Endothelial cell of umbilical vein (primary cell): ENCODE measurements around the gene NPAT. TPM values are rescaled to one million over a fixed set of nuclear protein-coding genes. Genes with fewer than 3 reads are reported as not detected.
A peak's percentile ranks its signal among the peaks of the same experiment; 100 is the strongest.

Source experiments
- BruUV-seq: library from RNA; stranded (reverse); fragments of 400-500 nt; replicated peaks from 2 replicates; lab custom pipeline; 2021; lab: Mats Ljungman, UMichigan
- CTCF ChIA-PET: fragments of 300-600, 350-600 bp; sonication (Branson Sonifier 250); formaldehyde crosslinking; loops from one replicate; lab custom pipeline; 2021; ENCODE audit warnings: antibody characterized with exemption, inconsistent platforms; lab: Charles Lee
- POLR2A ChIA-PET: fragments of 300-600, 350-600 bp; sonication (Branson Sonifier 250); formaldehyde crosslinking; loops from one replicate; lab custom pipeline; 2021; ENCODE audit warnings: antibody characterized with exemption, inconsistent platforms; lab: Charles Lee
- DNase-seq: peaks from one replicate; pipeline ENCODE4 v3.0.0-alpha.2; 2011; ENCODE audit warnings: low read depth, low spot score
- FAIRE-seq: peaks from 2 replicates; lab custom pipeline; 2011; peaks lifted over from hg19 to GRCh38; lab: Jason Lieb, UNC
- H2AFZ ChIP-seq: 2 replicates; pipeline ENCODE4 v1.6.0; 2012; ENCODE audit warnings: low read depth, low read length, control low read depth, inconsistent platforms
- H3K27ac ChIP-seq: 2 replicates; pipeline ENCODE4 v1.5.1; 2011; ENCODE audit warnings: low read depth, mild to moderate bottlenecking, control low read depth, low read length, moderate library complexity; ENCODE audit not compliant: insufficient read depth
- H3K27me3 ChIP-seq, 2 experiments: 2 replicates each; pipeline versions ENCODE4 v1.6.0 to v1.6.1; 2011; ENCODE audit warnings: low read length in 2 of 2, mixed read lengths in 1 of 2; ENCODE audit not compliant: control insufficient read depth in 2 of 2, insufficient read depth in 2 of 2
- H3K36me3 ChIP-seq, 2 experiments: 2 replicates in 1 of 2; 3 replicates in 1 of 2; pipeline ENCODE4 v1.5.1; 2011; ENCODE audit warnings: low read length in 2 of 2, mild to moderate bottlenecking in 1 of 2, moderate library complexity in 1 of 2; ENCODE audit not compliant: control insufficient read depth in 2 of 2, insufficient read depth in 2 of 2; ENCODE audit errors: extremely low read depth in 1 of 2
- H3K4me1 ChIP-seq: 3 replicates; pipeline ENCODE4 v1.5.1; 2011; ENCODE audit warnings: mild to moderate bottlenecking, low read length; ENCODE audit not compliant: control insufficient read depth, insufficient read depth; ENCODE audit errors: extremely low read depth
- H3K4me2 ChIP-seq: 2 replicates; pipeline ENCODE4 v1.6.1; 2011; ENCODE audit warnings: low read length, control low read depth, mixed read lengths; ENCODE audit not compliant: insufficient read depth
- H3K4me3 ChIP-seq, 3 experiments: fragments of 200-600 bp in 1 of 3; sonication (generic), shearing (Covaris generic) in 1 of 3; replicated peaks in 1 of 3; 2 replicates each; pipeline ENCODE4 v1.5.1; 2011 to 2016; ENCODE audit warnings: control low read depth in 3 of 3, low read length in 3 of 3, mild to moderate bottlenecking in 2 of 3, inconsistent platforms in 1 of 3, low read depth in 1 of 3, moderate library complexity in 1 of 3; ENCODE audit not compliant: insufficient read depth in 1 of 3
- H3K79me2 ChIP-seq: 2 replicates; pipeline ENCODE4 v1.6.0; 2012; ENCODE audit warnings: low read length, inconsistent platforms; ENCODE audit not compliant: control insufficient read depth, insufficient read depth
- H3K9ac ChIP-seq: replicated peaks from 2 replicates; pipeline ENCODE3; 2011; ENCODE audit warnings: low read length, control low read depth; ENCODE audit not compliant: insufficient read depth; ENCODE audit errors: extremely low read depth
- H3K9me1 ChIP-seq: replicated peaks from 3 replicates; pipeline ENCODE4 v1.6.0; 2011; ENCODE audit warnings: mild to moderate bottlenecking, low read length; ENCODE audit not compliant: control insufficient read depth, insufficient read depth; ENCODE audit errors: extremely low read depth
- H3K9me3 ChIP-seq: replicated peaks from 2 replicates; pipeline ENCODE4 v1.5.1; 2012; ENCODE audit warnings: low read length, inconsistent platforms; ENCODE audit not compliant: control insufficient read depth, insufficient read depth
- H4K20me1 ChIP-seq: replicated peaks from 2 replicates; pipeline ENCODE3; 2011; ENCODE audit warnings: mild to moderate bottlenecking, low read length; ENCODE audit not compliant: control insufficient read depth, insufficient read depth; ENCODE audit errors: extremely low read depth
- EZH2 ChIP-seq: IDR thresholded peaks from 2 replicates; pipeline ENCODE4 v1.6.1; 2012; ENCODE audit warnings: borderline replicate concordance, low read depth, mild to moderate bottlenecking, moderate library complexity, low read length, inconsistent platforms; ENCODE audit not compliant: severe bottlenecking
- FOS ChIP-seq: IDR thresholded peaks from 2 replicates; pipeline ENCODE4 v1.6.1; 2011; ENCODE audit warnings: mild to moderate bottlenecking, low read length, moderate library complexity, borderline replicate concordance; ENCODE audit not compliant: insufficient read depth
- GATA2 ChIP-seq: IDR thresholded peaks from 2 replicates; pipeline ENCODE4 v1.7.0; 2011; ENCODE audit warnings: low read depth, mild to moderate bottlenecking, moderate library complexity, mixed read lengths, low read length; ENCODE audit not compliant: insufficient read length, insufficient read depth
- JUN ChIP-seq: IDR thresholded peaks from 2 replicates; pipeline ENCODE4 v1.6.1; 2011; ENCODE audit warnings: borderline replicate concordance, low read depth; ENCODE audit not compliant: insufficient read length, insufficient read depth
- MYC ChIP-seq: IDR thresholded peaks from one replicate; pipeline ENCODE4 v1.6.1; 2011; ENCODE audit warnings: mild to moderate bottlenecking, low read depth, low read length
- POLR2A ChIP-seq: IDR thresholded peaks from 2 replicates; pipeline ENCODE4 v1.6.1; 2012; ENCODE audit warnings: low read depth, mild to moderate bottlenecking, control low read depth, low read length
- POLR2AphosphoS5 ChIP-seq: IDR thresholded peaks from 2 replicates; pipeline ENCODE4 v1.6.1; 2012; ENCODE audit warnings: low read depth, mild to moderate bottlenecking, control low read depth, low read length, moderate library complexity; ENCODE audit not compliant: insufficient read depth
- dilution Hi-C: fragments of 300-500 bp; cut with MboI; formaldehyde crosslinking; loops from one replicate; pipeline ENCODE4 v1.15.0; 2019; ENCODE audit warnings: low sequenced_read_pairs; ENCODE audit not compliant: extremely low pct_ligation_motif_present
- intact Hi-C: fragments of 100-400 bp; cut with micrococcal nuclease; formaldehyde crosslinking; loops from one replicate; pipeline ENCODE4 v1.10.0; 2022
- polyA plus RNA-seq, 4 experiments: library from polyadenylated mRNA; depleted of rRNA in 3 of 4; stranded (reverse) in 3 of 4; unstranded in 1 of 4; fragments of >200 nt; gene quantifications; 2 replicates each; pipeline versions ENCODE4 v1.2.1 to v1.2.3, GENCODE V29; 2011 to 2012; ENCODE audit warnings: missing spikeins in 1 of 4
- total RNA-seq: library from RNA; stranded (reverse); gene quantifications from 2 replicates; pipeline ENCODE4 v1.2.3, GENCODE V29; 2021
- TF ChIP-seq, protein P1 (sequence below): IDR thresholded peaks from 2 replicates; pipeline ENCODE4 v1.6.1; 2011; ENCODE audit not compliant: insufficient read depth, insufficient read length
- TF ChIP-seq, protein P2 (sequence below), 2 donors: IDR thresholded peaks; 1 replicate in 1 of 2; 2 replicates in 1 of 2; pipeline ENCODE4 v1.5.1; 2011; ENCODE audit warnings: low read length in 2 of 2, mild to moderate bottlenecking in 2 of 2, moderate library complexity in 2 of 2, control low read depth in 1 of 2, inconsistent platforms in 1 of 2, low read depth in 1 of 2; ENCODE audit not compliant: insufficient read depth in 1 of 2; ENCODE audit errors: extremely low read depth in 1 of 2

Gene NPAT
- total and polyA plus RNA-seq, 2 donors (not counting 3 experiments of a cell fraction or from before 2014, with no cell fraction given) = 4.4 to 19.0 TPM

DNA sequence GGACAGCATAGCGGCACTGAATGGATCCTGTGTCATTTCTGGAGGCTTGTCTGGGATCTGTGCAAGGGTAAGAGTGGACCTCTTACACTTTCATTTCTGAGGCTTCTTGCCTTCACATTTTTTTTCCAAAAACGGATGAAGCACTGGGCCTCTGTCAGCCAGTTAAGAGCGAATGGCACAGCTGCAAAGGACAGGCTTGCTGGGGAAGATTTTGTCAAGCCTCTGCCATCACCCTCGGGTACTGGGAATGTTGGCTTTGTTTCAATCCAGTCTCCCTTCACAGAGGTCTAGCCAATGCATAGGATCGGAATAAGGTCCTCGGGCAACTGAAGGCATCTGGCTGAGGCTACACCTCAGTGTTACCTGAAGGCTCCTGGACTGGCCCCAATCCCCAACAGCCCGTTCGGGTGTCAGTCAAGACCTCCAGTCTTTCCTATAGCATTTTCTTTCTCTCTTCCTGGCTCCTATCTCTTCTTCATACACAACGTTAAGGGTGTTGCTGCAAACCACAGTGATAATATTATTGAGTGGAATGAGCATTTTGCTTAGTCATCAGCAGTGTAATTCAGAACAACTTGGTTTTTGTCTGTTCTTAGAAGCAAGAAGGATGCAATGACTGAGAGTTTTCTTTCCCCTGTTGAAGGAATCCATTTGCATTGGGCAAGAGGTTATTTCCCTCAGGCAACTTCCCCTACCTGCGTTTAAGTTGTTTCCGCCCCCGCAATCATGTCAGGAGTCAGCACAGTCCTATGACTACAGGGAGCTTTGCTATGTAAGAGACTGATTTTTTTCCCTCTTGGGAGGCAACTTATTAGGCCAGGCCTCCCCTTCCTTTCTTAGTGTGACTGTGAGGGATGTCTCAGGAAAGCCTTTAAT lies 22.8 kb downstream of the NPAT start:
- no peaks in the 10 kb centered on the region for H3K27me3 ChIP-seq
- H3K4me3 ChIP-seq = no peak overlapping the region
- H4K20me1 ChIP-seq = no peaks in the 10 kb centered on the region
- H3K79me2 ChIP-seq = peaks cover 14% of the 10 kb centered on the region
- CTCF ChIA-PET = no interaction called here
- H2AFZ ChIP-seq = no peak overlapping the region
- H3K9me1 ChIP-seq = no peaks in the 10 kb centered on the region
- DNase-seq = no peak
- no TSS peak for BruUV-seq
- dilution Hi-C loops = no loop called here
- no peak for FAIRE-seq
- POLR2A ChIA-PET = no interaction called here
- H3K27ac ChIP-seq = no peak overlapping the region
- no peak overlapping the region for H3K9ac ChIP-seq
- TF ChIP-seq GATA2 = no peak
- TF ChIP-seq POLR2A = no peak
- H3K4me2 ChIP-seq = no peak overlapping the region
- peaks cover 4 to 10% of the 10 kb centered on the region in 2 experiments for H3K36me3 ChIP-seq
- no peaks in the 10 kb centered on the region for H3K9me3 ChIP-seq
- H3K4me1 ChIP-seq = no peaks in the 10 kb centered on the region
- intact Hi-C loops = no loop called here

DNA sequence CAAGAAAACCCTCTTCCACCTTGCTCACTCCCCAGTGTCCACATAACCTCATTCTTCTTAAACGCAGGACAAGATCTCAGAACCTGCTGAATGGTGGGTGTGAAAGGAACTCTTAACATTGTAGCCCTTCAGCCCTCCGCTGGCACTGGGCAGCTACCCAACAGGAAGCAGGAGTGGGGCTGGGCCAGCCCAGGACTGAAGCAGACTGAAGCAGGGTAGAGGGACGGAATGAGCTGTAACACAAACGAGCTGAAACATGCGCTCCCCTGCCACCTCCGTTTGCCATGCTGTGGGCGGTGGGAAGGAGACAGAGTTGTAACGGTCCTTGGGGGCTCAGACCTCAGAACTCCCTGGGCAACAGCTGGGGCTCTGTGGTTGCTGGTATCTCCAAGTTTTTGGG lies 23.6 kb downstream of the NPAT start:
- dilution Hi-C loops = no loop called here
- Histone ChIP-seq H4K20me1 (no peaks in the 10 kb centered on the region), H3K9me3 (no peaks in the 10 kb centered on the region), H3K79me2 (peaks cover 12% of the 10 kb centered on the region), H3K9ac (no peak overlapping the region), H3K36me3 (peaks cover 2 to 3% of the 10 kb centered on the region in 2 experiments), H3K27me3 (no peaks in the 10 kb centered on the region), H3K4me3 (no peak overlapping the region), H3K4me1 (no peaks in the 10 kb centered on the region), H3K4me2 (no peak overlapping the region), H3K27ac (no peak overlapping the region), H3K9me1 (no peaks in the 10 kb centered on the region), H2AFZ (no peak overlapping the region)
- DNase-seq (peak; percentile 7), FAIRE-seq (no peak)
- POLR2A ChIA-PET = no interaction called here
- no peak for TF ChIP-seq GATA2
- no peak for TF ChIP-seq FOS
- no peak for TF ChIP-seq JUN
- no peak for TF ChIP-seq EZH2
- TF ChIP-seq POLR2A = no peak
- no peak for TF ChIP-seq MYC
- no peak for TF ChIP-seq POLR2AphosphoS5
- TF ChIP-seq, protein P1, sequence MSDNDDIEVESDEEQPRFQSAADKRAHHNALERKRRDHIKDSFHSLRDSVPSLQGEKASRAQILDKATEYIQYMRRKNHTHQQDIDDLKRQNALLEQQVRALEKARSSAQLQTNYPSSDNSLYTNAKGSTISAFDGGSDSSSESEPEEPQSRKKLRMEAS = no peak
- TF ChIP-seq, protein P2, sequence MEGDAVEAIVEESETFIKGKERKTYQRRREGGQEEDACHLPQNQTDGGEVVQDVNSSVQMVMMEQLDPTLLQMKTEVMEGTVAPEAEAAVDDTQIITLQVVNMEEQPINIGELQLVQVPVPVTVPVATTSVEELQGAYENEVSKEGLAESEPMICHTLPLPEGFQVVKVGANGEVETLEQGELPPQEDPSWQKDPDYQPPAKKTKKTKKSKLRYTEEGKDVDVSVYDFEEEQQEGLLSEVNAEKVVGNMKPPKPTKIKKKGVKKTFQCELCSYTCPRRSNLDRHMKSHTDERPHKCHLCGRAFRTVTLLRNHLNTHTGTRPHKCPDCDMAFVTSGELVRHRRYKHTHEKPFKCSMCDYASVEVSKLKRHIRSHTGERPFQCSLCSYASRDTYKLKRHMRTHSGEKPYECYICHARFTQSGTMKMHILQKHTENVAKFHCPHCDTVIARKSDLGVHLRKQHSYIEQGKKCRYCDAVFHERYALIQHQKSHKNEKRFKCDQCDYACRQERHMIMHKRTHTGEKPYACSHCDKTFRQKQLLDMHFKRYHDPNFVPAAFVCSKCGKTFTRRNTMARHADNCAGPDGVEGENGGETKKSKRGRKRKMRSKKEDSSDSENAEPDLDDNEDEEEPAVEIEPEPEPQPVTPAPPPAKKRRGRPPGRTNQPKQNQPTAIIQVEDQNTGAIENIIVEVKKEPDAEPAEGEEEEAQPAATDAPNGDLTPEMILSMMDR (IDR thresholded peaks at IDR 0.05; ENCODE audit: extremely low read depth in 1 of 2, insufficient read depth in 1 of 2, low read depth in 1 of 2, low read length in 2 of 2) = no peak
- intact Hi-C loops = no loop called here
- BruUV-seq = no TSS peak
- CTCF ChIA-PET = interaction anchor here (0.6 kb wide), 1 partner anchor 64 kb away, joined by 3 read pairs; no protein-coding TSS in a partner anchor
